H1 (cell line): Measurements from ENCODE around the gene MGAT5B. TPM values are rescaled to one million over a fixed set of nuclear protein-coding genes. Genes with fewer than 3 reads are reported as not detected.
A peak's percentile ranks its signal among the peaks of the same experiment; 100 is the strongest.

ENCODE experiments used
- CTCF ChIA-PET: fragments of 300-600 bp; sonication (Branson Sonifier 250); formaldehyde crosslinking; loops from one replicate; lab custom pipeline; 2021; ENCODE audit not compliant: partially characterized antibody; lab: Charles Lee
- POLR2A ChIA-PET: fragments of 300-600 bp; sonication (Branson Sonifier 250); formaldehyde crosslinking; loops from one replicate; lab custom pipeline; 2021; ENCODE audit warnings: inconsistent platforms; ENCODE audit not compliant: partially characterized antibody; lab: Charles Lee
- DNase-seq, 2 experiments: peaks; one replicate each; pipeline versions ENCODE4 v3.0.0 to v3.0.0-alpha.2; 2010 to 2022; ENCODE audit warnings: low spot score in 2 of 2, low read depth in 1 of 2, mixed read lengths in 1 of 2
- FAIRE-seq: peaks from 2 replicates; lab custom pipeline; 2011; peaks lifted over from hg19 to GRCh38; lab: Jason Lieb, UNC
- H2AFZ ChIP-seq: 2 replicates; pipeline ENCODE4 v1.8.1; 2012; ENCODE audit warnings: low read length, inconsistent platforms
- H2AK5ac ChIP-seq: 2 replicates; pipeline ENCODE4 v1.6.1; 2013; ENCODE audit warnings: low read depth, low read length
- H2BK120ac ChIP-seq: replicated peaks from 2 replicates; pipeline ENCODE3; 2013; ENCODE audit warnings: low read depth, low read length, inconsistent platforms
- H2BK12ac ChIP-seq: 2 replicates; pipeline ENCODE4 v1.6.1; 2013; ENCODE audit warnings: low read depth, low read length
- H2BK15ac ChIP-seq: 2 replicates; pipeline ENCODE4 v1.6.1; 2013; ENCODE audit warnings: low read length
- H2BK20ac ChIP-seq: 2 replicates; pipeline ENCODE4 v1.6.1; 2013; ENCODE audit warnings: low read length
- H2BK5ac ChIP-seq: 2 replicates; pipeline ENCODE4 v1.6.1; 2013; ENCODE audit warnings: low read depth, low read length
- H3K14ac ChIP-seq: 2 replicates; pipeline ENCODE4 v1.6.1; 2013; ENCODE audit warnings: inconsistent platforms; ENCODE audit not compliant: insufficient read length
- H3K18ac ChIP-seq: 2 replicates; pipeline ENCODE4 v1.6.1; 2013; ENCODE audit warnings: low read length; ENCODE audit errors: extremely low read depth
- H3K23ac ChIP-seq: 2 replicates; pipeline ENCODE4 v1.6.1; 2013; ENCODE audit warnings: inconsistent platforms; ENCODE audit not compliant: insufficient read length
- H3K23me2 ChIP-seq: 2 replicates; pipeline ENCODE4 v1.6.1; 2013; ENCODE audit warnings: low read depth, low read length
- H3K27ac ChIP-seq: 2 replicates; pipeline ENCODE4 v1.6.1; 2011; ENCODE audit warnings: low read depth, low read length, inconsistent platforms
- H3K27me3 ChIP-seq, 4 experiments: replicated peaks in 1 of 4; 1 replicate in 1 of 4; 2 replicates in 3 of 4; pipeline versions ENCODE4 v1.6.1 to v1.8.1; 2011 to 2013; ENCODE audit warnings: low read length in 3 of 4, mild to moderate bottlenecking in 3 of 4, inconsistent platforms in 2 of 4, mixed read lengths in 2 of 4, moderate library complexity in 1 of 4; ENCODE audit not compliant: control insufficient read depth in 3 of 4, insufficient read depth in 3 of 4; ENCODE audit errors: extremely low read depth in 1 of 4
- H3K36me3 ChIP-seq, 4 experiments: 2 replicates each; pipeline versions ENCODE4 v1.6.1 to v1.8.1; 2011 to 2013; ENCODE audit warnings: mild to moderate bottlenecking in 4 of 4, low read length in 3 of 4, moderate library complexity in 2 of 4, control low read depth in 1 of 4, inconsistent platforms in 1 of 4; ENCODE audit not compliant: insufficient read depth in 4 of 4, control insufficient read depth in 2 of 4
- H3K4ac ChIP-seq: replicated peaks from 2 replicates; pipeline ENCODE3; 2013; ENCODE audit warnings: low read length, low read depth, mixed read lengths, inconsistent platforms; ENCODE audit not compliant: insufficient read length
- H3K4me1 ChIP-seq, 4 experiments: replicated peaks in 1 of 4; 1 replicate in 1 of 4; 2 replicates in 3 of 4; pipeline versions ENCODE4 v1.6.1 to v1.8.1; 2011 to 2013; ENCODE audit warnings: low read length in 3 of 4, inconsistent platforms in 2 of 4, mixed read lengths in 1 of 4; ENCODE audit not compliant: insufficient read depth in 4 of 4, control insufficient read depth in 3 of 4
- H3K4me2 ChIP-seq, 2 experiments: 2 replicates each; pipeline versions ENCODE4 v1.6.1 to v1.8.1; 2011 to 2013; ENCODE audit warnings: low read depth in 2 of 2, low read length in 2 of 2, control low read depth in 1 of 2, inconsistent platforms in 1 of 2, mild to moderate bottlenecking in 1 of 2; ENCODE audit not compliant: insufficient read depth in 1 of 2
- H3K4me3 ChIP-seq, 4 experiments: fragments of 200-600, 300-600 bp in 1 of 4; sonication (generic), shearing (Covaris generic), sonication (Bioruptor Twin) in 1 of 4; 2 replicates each; pipeline versions ENCODE4 v1.5.1 to v1.8.1; 2011 to 2016; ENCODE audit warnings: low read length in 4 of 4, low read depth in 3 of 4, control low read depth in 2 of 4, inconsistent platforms in 2 of 4, mild to moderate bottlenecking in 2 of 4, mixed read lengths in 1 of 4, moderate library complexity in 1 of 4; ENCODE audit not compliant: insufficient read depth in 2 of 4; ENCODE audit errors: extremely low read depth in 1 of 4
- H3K56ac ChIP-seq: replicated peaks from 2 replicates; pipeline ENCODE3; 2013; ENCODE audit warnings: low read depth, mild to moderate bottlenecking, mixed read lengths, low read length, inconsistent platforms; ENCODE audit not compliant: insufficient read length
- H3K79me1 ChIP-seq: 2 replicates; pipeline ENCODE4 v1.6.1; 2013; ENCODE audit warnings: low read depth, low read length, control low read depth
- H3K79me2 ChIP-seq, 2 experiments: 2 replicates each; pipeline versions ENCODE4 v1.6.1 to v1.8.1; 2012 to 2013; ENCODE audit warnings: low read length in 2 of 2, mild to moderate bottlenecking in 2 of 2, inconsistent platforms in 1 of 2; ENCODE audit not compliant: insufficient read depth in 2 of 2, control insufficient read depth in 1 of 2
- H3K9ac ChIP-seq, 4 experiments: replicated peaks in 1 of 4; 1 replicate in 1 of 4; 2 replicates in 3 of 4; pipeline versions ENCODE4 v1.6.1 to v1.8.1; 2011 to 2013; ENCODE audit warnings: low read depth in 3 of 4, low read length in 3 of 4, control low read depth in 2 of 4, mild to moderate bottlenecking in 2 of 4, moderate library complexity in 2 of 4, inconsistent platforms in 1 of 4; ENCODE audit errors: extremely low read depth in 1 of 4
- H3K9me3 ChIP-seq, 2 experiments: 2 replicates each; pipeline versions ENCODE4 v1.6.1 to v1.8.1; 2012 to 2013; ENCODE audit warnings: mild to moderate bottlenecking in 2 of 2, moderate library complexity in 2 of 2, control low read depth in 1 of 2, inconsistent platforms in 1 of 2, low read depth in 1 of 2, low read length in 1 of 2, mixed read lengths in 1 of 2; ENCODE audit not compliant: insufficient read depth in 2 of 2
- H4K20me1 ChIP-seq, 2 experiments: replicated peaks in 1 of 2; 2 replicates each; pipeline versions ENCODE3 to v1.8.1; 2011 to 2013; ENCODE audit warnings: inconsistent platforms in 2 of 2, low read length in 2 of 2, mild to moderate bottlenecking in 1 of 2; ENCODE audit not compliant: insufficient read depth in 2 of 2, control insufficient read depth in 1 of 2
- H4K5ac ChIP-seq: 2 replicates; pipeline ENCODE4 v1.6.1; 2013; ENCODE audit warnings: low read length, low read depth, mixed read lengths, inconsistent platforms; ENCODE audit not compliant: insufficient read length
- H4K8ac ChIP-seq: 2 replicates; pipeline ENCODE4 v1.8.0; 2013; ENCODE audit warnings: mild to moderate bottlenecking, moderate library complexity, low read length, inconsistent platforms; ENCODE audit not compliant: insufficient read depth; ENCODE audit errors: extremely low read depth
- H4K91ac ChIP-seq: replicated peaks from 2 replicates; pipeline ENCODE3; 2013; ENCODE audit warnings: low read length, mixed read lengths, inconsistent platforms; ENCODE audit not compliant: insufficient read length
- GABPA ChIP-seq: IDR thresholded peaks from 2 replicates; pipeline ENCODE4 v1.6.1; 2011; ENCODE audit warnings: mild to moderate bottlenecking, low read length, moderate library complexity, borderline replicate concordance; ENCODE audit not compliant: insufficient read depth
- JUN ChIP-seq: IDR thresholded peaks from 2 replicates; pipeline ENCODE4 v1.6.1; 2011; ENCODE audit warnings: low read depth, mild to moderate bottlenecking, improper control_type of control experiment, low read length
- KDM5A ChIP-seq: fragments of 200-600 bp; IDR thresholded peaks from 2 replicates; pipeline ENCODE4 v1.7.1; 2012; ENCODE audit warnings: mild to moderate bottlenecking, low read length, inconsistent platforms, mixed read lengths
- SP4 ChIP-seq: IDR thresholded peaks from 2 replicates; pipeline ENCODE4 v1.6.1; 2012; ENCODE audit warnings: low read length, inconsistent platforms
- WGBS, 2 experiments: shearing (Covaris generic) in 1 of 2; methylation state at CpG; one replicate each; pipeline versions ENCODE4 v1.1.6 to v1.1.7; 2013 to 2015; ENCODE audit warnings: low lambda C conversion rate in 2 of 2, mixed read lengths in 2 of 2, inconsistent platforms in 1 of 2, low coverage in 1 of 2, missing lambda C conversion rate in 1 of 2; ENCODE audit not compliant: insufficient replicate concordance in 2 of 2, insufficient coverage in 1 of 2, insufficient read length in 1 of 2; ENCODE audit errors: extremely low coverage in 1 of 2, missing lambda C conversion rate in 1 of 2; 5-methylcytosine and 5-hydroxymethylcytosine counted together
- polyA plus RNA-seq, 7 experiments: library from polyadenylated mRNA; depleted of rRNA in 3 of 7; stranded (reverse) in 5 of 7; unstranded in 2 of 7; fragments of >200 nt in 5 of 7; fragments of 200-250 nt in 2 of 7; gene quantifications; 1 replicate in 5 of 7; 2 replicates in 1 of 7; 4 replicates in 1 of 7; pipeline versions ENCODE4 v1.2.1 to v1.2.3, GENCODE V29; 2011 to 2013; ENCODE audit warnings: missing spikeins in 2 of 7, mixed read lengths in 2 of 7
- total RNA-seq: library from RNA; stranded (reverse); fragmentation: NEBNext Ultra II Directional; extraction: Animal tissue kit (Norgen Biotek cat#: 25700); gene quantifications from 2 replicates; pipeline ENCODE4 v1.2.1, GENCODE V29; 2021

MGAT5B gene
- total and polyA plus RNA-seq, 2 of the 8 experiments (the other 6 are each of a cell fraction or from before 2014, with no cell fraction given) = 7.9 to 8.2 TPM

DNA sequence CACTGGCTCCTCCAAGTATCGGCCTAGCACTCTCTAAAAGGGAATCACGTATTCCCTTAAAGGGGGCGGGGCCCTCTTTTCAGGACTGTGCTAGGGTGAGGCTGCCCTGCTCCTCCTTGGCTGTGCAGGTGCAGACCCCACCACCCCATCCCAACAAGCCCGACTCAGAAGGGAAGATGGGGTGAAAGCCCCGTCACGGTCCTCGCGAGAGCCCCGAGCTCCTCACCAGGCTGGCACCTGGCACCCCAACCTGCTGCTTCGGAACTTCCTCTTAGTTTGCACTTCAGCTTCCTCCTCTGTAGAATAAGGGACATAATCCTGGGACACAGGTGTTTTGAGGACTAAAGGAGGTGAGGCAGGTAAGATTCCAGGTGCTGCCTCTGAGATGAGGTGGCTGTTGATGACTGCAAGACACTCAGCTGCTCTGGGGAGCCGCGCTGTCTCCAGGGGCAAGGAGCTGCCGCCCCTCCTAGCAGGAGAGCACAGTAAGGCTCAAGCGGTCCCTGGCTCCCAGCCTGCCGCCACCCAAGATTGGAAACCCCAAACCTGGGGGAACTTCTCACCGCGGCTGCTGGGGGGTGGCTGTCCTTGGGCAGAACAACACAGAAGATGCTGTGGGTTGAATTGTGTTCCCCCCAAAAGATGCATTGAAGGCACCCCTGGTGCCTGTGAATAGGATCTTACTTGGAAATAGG lies 88.8 kb downstream of the MGAT5B start:
- Histone ChIP-seq H2BK120ac (no peak overlapping the region), H3K79me2 (no peaks in the 10 kb centered on the region), H3K9ac (no peak overlapping the region), H3K79me1 (no peaks in the 10 kb centered on the region), H3K18ac (peak overlapping the region; percentile 32; the same call in 1 of the 2 replicates), H2BK12ac (0 out of 2 replicates have a peak overlapping the region, but pooled peaks have one; percentile 60), H3K9me3 (no peaks in the 10 kb centered on the region), H3K14ac (no peak overlapping the region), H2AFZ (no peak overlapping the region), H3K23me2 (no peaks in the 10 kb centered on the region; the same call in 1 of the 2 replicates), H3K27me3 (no peaks in the 10 kb centered on the region), H3K4ac (no peak overlapping the region), H3K4me3 (no peak overlapping the region), H3K27ac (no peak overlapping the region), H3K4me2 (no peak overlapping the region), H2BK20ac (no peak overlapping the region), H3K4me1 (peaks cover 0 to 17% (median 11%) of the 10 kb centered on the region in 4 experiments; a peak in 6 of 7 replicates), H4K20me1 (no peaks in the 10 kb centered on the region), H2BK5ac (no peak overlapping the region), H3K56ac (no peak overlapping the region), H3K36me3 (no peaks in the 10 kb centered on the region), H4K5ac (no peak overlapping the region), H2BK15ac (no peak overlapping the region), H2AK5ac (no peak overlapping the region), H4K8ac (no peak overlapping the region), H3K23ac (no peak overlapping the region), H4K91ac (no peak overlapping the region)
- POLR2A ChIA-PET = interaction anchor here (1.6 to 3.1 kb wide), 4 partner anchors 10 to 12 kb away, joined by 5 to 11 read pairs (median 8); no protein-coding TSS in a partner anchor
- 92% methylated on average over 12 of the region's 17 CpGs; no CpG with 5 or more reads in 1 of the 2 experiments for WGBS, 2 experiments
- TF ChIP-seq KDM5A = no peak
- no peak for TF ChIP-seq SP4
- no peak for TF ChIP-seq JUN
- no peak for TF ChIP-seq GABPA
- no peak for DNase-seq
- CTCF ChIA-PET = interaction anchor here (0.5 to 2.7 kb wide), 5 partner anchors 9 to 379 kb away, joined by 3 to 14 read pairs (median 4); no protein-coding TSS in a partner anchor
- no peak for FAIRE-seq
